Hepatocyte (in vitro differentiated cells): ENCODE measurements around the gene TREML1.

Experiments
- EZH2 ChIP-seq: fragments of 200-600 bp; sonication (generic); IDR thresholded peaks from 2 replicates; pipeline ENCODE4 v1.6.1; 2016; ENCODE audit warnings: antibody characterized with exemption, mild to moderate bottlenecking, borderline replicate concordance
- TF ChIP-seq, protein P1 (sequence below): fragments of 200-600 bp; sonication (generic); IDR thresholded peaks from 2 replicates; pipeline ENCODE4 v1.5.1; 2016; ENCODE audit warnings: antibody characterized with exemption, mild to moderate bottlenecking; ENCODE audit not compliant: poor library complexity

DNA sequence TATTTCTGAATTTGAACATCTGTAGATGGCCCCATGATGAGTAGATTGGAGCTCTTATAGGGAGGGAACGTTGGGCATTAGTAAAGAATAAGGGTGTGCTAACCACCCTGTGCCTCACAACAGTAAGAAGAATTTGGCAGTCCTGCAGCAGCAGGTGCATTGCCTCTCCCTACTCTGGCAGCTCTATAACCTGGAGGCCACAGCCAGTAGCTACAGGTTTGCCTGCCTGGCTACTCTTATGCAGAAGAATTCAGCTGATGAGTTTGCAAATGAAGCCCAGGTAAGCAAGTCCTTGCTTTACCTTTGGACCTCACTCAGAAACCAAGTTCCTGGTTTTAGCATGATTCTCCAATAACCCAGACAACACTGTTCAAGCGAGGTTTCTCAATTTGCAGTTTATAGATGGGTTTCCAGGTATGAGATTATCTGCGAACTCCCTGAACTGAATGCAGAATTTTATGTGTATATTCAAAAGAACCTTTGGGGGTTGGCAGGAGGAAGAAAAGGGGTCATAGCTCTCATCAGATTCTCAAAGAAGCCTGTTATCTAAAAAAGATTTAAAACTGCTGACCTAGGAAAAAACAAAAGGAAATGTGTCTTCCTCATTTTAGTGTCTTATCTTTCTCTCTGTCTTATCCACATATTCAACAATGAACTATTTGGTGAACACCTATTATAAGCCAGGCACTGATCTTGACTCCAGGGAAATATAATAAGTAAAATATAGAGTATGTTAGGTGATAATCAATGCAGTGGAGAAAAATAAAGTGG lies 18.9 kb downstream of the TREML1 start:
- TF ChIP-seq, protein P1, sequence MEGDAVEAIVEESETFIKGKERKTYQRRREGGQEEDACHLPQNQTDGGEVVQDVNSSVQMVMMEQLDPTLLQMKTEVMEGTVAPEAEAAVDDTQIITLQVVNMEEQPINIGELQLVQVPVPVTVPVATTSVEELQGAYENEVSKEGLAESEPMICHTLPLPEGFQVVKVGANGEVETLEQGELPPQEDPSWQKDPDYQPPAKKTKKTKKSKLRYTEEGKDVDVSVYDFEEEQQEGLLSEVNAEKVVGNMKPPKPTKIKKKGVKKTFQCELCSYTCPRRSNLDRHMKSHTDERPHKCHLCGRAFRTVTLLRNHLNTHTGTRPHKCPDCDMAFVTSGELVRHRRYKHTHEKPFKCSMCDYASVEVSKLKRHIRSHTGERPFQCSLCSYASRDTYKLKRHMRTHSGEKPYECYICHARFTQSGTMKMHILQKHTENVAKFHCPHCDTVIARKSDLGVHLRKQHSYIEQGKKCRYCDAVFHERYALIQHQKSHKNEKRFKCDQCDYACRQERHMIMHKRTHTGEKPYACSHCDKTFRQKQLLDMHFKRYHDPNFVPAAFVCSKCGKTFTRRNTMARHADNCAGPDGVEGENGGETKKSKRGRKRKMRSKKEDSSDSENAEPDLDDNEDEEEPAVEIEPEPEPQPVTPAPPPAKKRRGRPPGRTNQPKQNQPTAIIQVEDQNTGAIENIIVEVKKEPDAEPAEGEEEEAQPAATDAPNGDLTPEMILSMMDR, result no peak
- TF ChIP-seq EZH2, result no peak
